SK-N-SH (cell line): Measurements from ENCODE around the gene AMACR.

ENCODE experiments used
- POLR2AphosphoS5 ChIP-seq: IDR thresholded peaks from 2 replicates; pipeline ENCODE4 v1.6.1; 2012; ENCODE audit warnings: low read depth, low read length
- RAD21 ChIP-seq: IDR thresholded peaks from 2 replicates; pipeline ENCODE4 v1.6.1; 2012; ENCODE audit warnings: mild to moderate bottlenecking, low read length
- SIN3A ChIP-seq: IDR thresholded peaks from 2 replicates; pipeline ENCODE4 v1.6.1; 2012; ENCODE audit warnings: low read depth, mild to moderate bottlenecking, low read length, moderate library complexity, borderline replicate concordance
- TCF12 ChIP-seq: IDR thresholded peaks from 2 replicates; pipeline ENCODE4 v1.4.0; 2012
- TEAD4 ChIP-seq: IDR thresholded peaks from 2 replicates; pipeline ENCODE4 v1.4.0; 2012; ENCODE audit warnings: mild to moderate bottlenecking, borderline replicate concordance; ENCODE audit not compliant: insufficient read depth
- TF ChIP-seq, protein P1 (sequence below): fragments of 200-600 bp; sonication (generic); IDR thresholded peaks from 2 replicates; pipeline ENCODE4 v1.6.1; 2017; ENCODE audit warnings: antibody characterized with exemption, mild to moderate bottlenecking, moderate library complexity
- TF ChIP-seq, protein P2 (sequence below): IDR thresholded peaks from 2 replicates; pipeline ENCODE4 v1.6.1; 2012; ENCODE audit warnings: mild to moderate bottlenecking, low read depth, low read length, moderate library complexity
- TF ChIP-seq, protein P3 (sequence below): fragments of 150-350 bp; IDR thresholded peaks from 2 replicates; pipeline ENCODE4 v1.6.1; 2017; ENCODE audit warnings: antibody characterized with exemption, low read length, low read depth, borderline replicate concordance

DNA sequence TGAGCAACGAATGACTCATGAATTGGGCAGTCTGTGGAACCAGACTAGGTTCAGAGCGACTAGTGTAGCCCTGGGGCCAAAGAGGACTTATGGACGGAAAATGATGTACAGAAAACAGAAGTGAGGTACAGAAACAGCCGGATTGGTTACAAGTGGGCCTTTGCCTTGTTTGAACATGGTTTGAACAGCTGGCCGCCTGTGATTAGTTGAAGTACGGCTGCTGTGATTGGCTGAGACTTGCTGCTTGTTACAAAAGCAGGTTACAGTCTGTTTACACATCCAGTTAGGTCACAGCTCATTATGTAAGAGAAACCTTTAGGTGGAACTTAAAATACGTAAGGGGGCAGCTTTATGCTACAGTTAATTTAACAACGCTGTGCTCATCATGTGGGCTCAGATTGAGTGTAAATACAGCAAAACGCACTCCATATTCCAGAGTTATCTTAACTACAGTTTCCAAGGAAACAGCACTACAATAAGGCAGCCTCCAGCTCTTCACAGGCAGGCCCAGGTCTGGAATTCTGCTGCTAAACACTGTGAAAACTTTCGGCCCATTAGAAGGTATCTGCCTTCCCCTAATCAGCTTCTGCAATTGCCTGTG, 6.5 kb downstream of the AMACR start:
- TF ChIP-seq, protein P1, sequence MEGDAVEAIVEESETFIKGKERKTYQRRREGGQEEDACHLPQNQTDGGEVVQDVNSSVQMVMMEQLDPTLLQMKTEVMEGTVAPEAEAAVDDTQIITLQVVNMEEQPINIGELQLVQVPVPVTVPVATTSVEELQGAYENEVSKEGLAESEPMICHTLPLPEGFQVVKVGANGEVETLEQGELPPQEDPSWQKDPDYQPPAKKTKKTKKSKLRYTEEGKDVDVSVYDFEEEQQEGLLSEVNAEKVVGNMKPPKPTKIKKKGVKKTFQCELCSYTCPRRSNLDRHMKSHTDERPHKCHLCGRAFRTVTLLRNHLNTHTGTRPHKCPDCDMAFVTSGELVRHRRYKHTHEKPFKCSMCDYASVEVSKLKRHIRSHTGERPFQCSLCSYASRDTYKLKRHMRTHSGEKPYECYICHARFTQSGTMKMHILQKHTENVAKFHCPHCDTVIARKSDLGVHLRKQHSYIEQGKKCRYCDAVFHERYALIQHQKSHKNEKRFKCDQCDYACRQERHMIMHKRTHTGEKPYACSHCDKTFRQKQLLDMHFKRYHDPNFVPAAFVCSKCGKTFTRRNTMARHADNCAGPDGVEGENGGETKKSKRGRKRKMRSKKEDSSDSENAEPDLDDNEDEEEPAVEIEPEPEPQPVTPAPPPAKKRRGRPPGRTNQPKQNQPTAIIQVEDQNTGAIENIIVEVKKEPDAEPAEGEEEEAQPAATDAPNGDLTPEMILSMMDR = no peak
- TF ChIP-seq SIN3A = no peak
- no peak for TF ChIP-seq TEAD4
- TF ChIP-seq, protein P2, sequence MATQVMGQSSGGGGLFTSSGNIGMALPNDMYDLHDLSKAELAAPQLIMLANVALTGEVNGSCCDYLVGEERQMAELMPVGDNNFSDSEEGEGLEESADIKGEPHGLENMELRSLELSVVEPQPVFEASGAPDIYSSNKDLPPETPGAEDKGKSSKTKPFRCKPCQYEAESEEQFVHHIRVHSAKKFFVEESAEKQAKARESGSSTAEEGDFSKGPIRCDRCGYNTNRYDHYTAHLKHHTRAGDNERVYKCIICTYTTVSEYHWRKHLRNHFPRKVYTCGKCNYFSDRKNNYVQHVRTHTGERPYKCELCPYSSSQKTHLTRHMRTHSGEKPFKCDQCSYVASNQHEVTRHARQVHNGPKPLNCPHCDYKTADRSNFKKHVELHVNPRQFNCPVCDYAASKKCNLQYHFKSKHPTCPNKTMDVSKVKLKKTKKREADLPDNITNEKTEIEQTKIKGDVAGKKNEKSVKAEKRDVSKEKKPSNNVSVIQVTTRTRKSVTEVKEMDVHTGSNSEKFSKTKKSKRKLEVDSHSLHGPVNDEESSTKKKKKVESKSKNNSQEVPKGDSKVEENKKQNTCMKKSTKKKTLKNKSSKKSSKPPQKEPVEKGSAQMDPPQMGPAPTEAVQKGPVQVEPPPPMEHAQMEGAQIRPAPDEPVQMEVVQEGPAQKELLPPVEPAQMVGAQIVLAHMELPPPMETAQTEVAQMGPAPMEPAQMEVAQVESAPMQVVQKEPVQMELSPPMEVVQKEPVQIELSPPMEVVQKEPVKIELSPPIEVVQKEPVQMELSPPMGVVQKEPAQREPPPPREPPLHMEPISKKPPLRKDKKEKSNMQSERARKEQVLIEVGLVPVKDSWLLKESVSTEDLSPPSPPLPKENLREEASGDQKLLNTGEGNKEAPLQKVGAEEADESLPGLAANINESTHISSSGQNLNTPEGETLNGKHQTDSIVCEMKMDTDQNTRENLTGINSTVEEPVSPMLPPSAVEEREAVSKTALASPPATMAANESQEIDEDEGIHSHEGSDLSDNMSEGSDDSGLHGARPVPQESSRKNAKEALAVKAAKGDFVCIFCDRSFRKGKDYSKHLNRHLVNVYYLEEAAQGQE = no peak
- TF ChIP-seq RAD21 = no peak
- TF ChIP-seq POLR2AphosphoS5 = no peak
- TF ChIP-seq TCF12 = no peak
- TF ChIP-seq, protein P3, sequence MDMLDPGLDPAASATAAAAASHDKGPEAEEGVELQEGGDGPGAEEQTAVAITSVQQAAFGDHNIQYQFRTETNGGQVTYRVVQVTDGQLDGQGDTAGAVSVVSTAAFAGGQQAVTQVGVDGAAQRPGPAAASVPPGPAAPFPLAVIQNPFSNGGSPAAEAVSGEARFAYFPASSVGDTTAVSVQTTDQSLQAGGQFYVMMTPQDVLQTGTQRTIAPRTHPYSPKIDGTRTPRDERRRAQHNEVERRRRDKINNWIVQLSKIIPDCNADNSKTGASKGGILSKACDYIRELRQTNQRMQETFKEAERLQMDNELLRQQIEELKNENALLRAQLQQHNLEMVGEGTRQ = no peak
